GM23338 (cell line): ENCODE results near the gene BECN2. TPM values are rescaled to one million over a fixed set of nuclear protein-coding genes. Genes with fewer than 3 reads are reported as not detected.

Source experiments
- ATAC-seq: fragments of 200-7000 bp; cut with Tn5 transposase; 3 replicates; pipeline ENCODE4 v1.9.1; 2020
- DNase-seq: peaks from one replicate; pipeline ENCODE4 v3.0.0-alpha.2; 2015; ENCODE audit warnings: low spot score
- H2AFZ ChIP-seq: fragments of 200-600 bp; sonication (generic); 2 replicates; pipeline ENCODE4 v1.8.0; 2016; ENCODE audit warnings: antibody characterized with exemption, mild to moderate bottlenecking, moderate library complexity
- H3F3A ChIP-seq: fragments of 200-600 bp; sonication (generic); replicated peaks from 2 replicates; pipeline ENCODE4 v1.8.0; 2017; ENCODE audit warnings: antibody characterized with exemption, mixed run types, low read depth
- H3K27ac ChIP-seq: fragments of 200-600 bp; sonication (generic); 2 replicates; pipeline ENCODE4 v1.6.1; 2016; ENCODE audit warnings: low read depth
- H3K27me3 ChIP-seq: fragments of 200-600 bp; sonication (generic); 2 replicates; pipeline ENCODE4 v1.8.0; 2016; ENCODE audit warnings: mild to moderate bottlenecking, mixed run types, moderate library complexity; ENCODE audit not compliant: insufficient read depth
- H3K36me3 ChIP-seq: fragments of 200-600 bp; sonication (generic); 2 replicates; pipeline ENCODE4 v1.8.0; 2016; ENCODE audit warnings: mild to moderate bottlenecking; ENCODE audit not compliant: insufficient read depth
- H3K4me1 ChIP-seq: fragments of 200-600 bp; sonication (generic); 2 replicates; pipeline ENCODE4 v1.8.0; 2016; ENCODE audit warnings: mild to moderate bottlenecking, moderate library complexity; ENCODE audit not compliant: insufficient read depth
- H3K4me2 ChIP-seq: fragments of 200-600 bp; sonication (generic); 2 replicates; pipeline ENCODE4 v1.7.1; 2017; ENCODE audit warnings: mixed run types
- H3K4me3 ChIP-seq: fragments of 200-600 bp; sonication (generic); 2 replicates; pipeline ENCODE4 v1.6.1; 2016; ENCODE audit warnings: mixed run types
- H3K79me2 ChIP-seq: fragments of 200-600 bp; sonication (generic); replicated peaks from 2 replicates; pipeline ENCODE4 v1.8.0; 2017; ENCODE audit warnings: mild to moderate bottlenecking; ENCODE audit not compliant: insufficient read depth
- H3K9me2 ChIP-seq: fragments of 200-600 bp; sonication (generic); 2 replicates; pipeline ENCODE4 v1.8.0; 2017; ENCODE audit not compliant: insufficient read depth
- H4K20me1 ChIP-seq: fragments of 200-600 bp; sonication (generic); replicated peaks from 2 replicates; pipeline ENCODE4 v1.8.0; 2017; ENCODE audit warnings: mild to moderate bottlenecking; ENCODE audit not compliant: insufficient read depth
- H3K27ac Mint-ChIP-seq: 2 replicates; pipeline ENCODE4 v1.8.0; 2020; ENCODE audit warnings: inconsistent platforms, mild to moderate bottlenecking, moderate library complexity, mixed read lengths
- H3K27me3 Mint-ChIP-seq: 3 replicates; pipeline ENCODE4 v1.8.0; 2022; ENCODE audit warnings: low read depth, mild to moderate bottlenecking, moderate library complexity, mixed read lengths, inconsistent platforms; ENCODE audit not compliant: insufficient read depth, poor library complexity
- H3K36me3 Mint-ChIP-seq: 3 replicates; pipeline ENCODE4 v1.8.0; 2021; ENCODE audit warnings: low read depth, mild to moderate bottlenecking, inconsistent platforms, moderate library complexity, mixed read lengths
- H3K4me1 Mint-ChIP-seq: 3 replicates; pipeline ENCODE4 v1.8.0; 2020; ENCODE audit warnings: mild to moderate bottlenecking, inconsistent platforms, mixed read lengths
- H3K4me3 Mint-ChIP-seq: 3 replicates; pipeline ENCODE4 v1.8.0; 2021; ENCODE audit warnings: moderate library complexity, mild to moderate bottlenecking, inconsistent platforms, mixed read lengths
- H3K9me3 Mint-ChIP-seq: 3 replicates; pipeline ENCODE4 v1.8.0; 2020; ENCODE audit warnings: moderate library complexity, mild to moderate bottlenecking, inconsistent platforms, mixed read lengths
- CREB1 ChIP-seq: fragments of 250-450 bp; sonication (Bioruptor Pico); IDR thresholded peaks from 2 replicates; pipeline ENCODE4 v1.5.0; 2020; ENCODE audit warnings: low read depth, mild to moderate bottlenecking, moderate library complexity
- EZH2 ChIP-seq: fragments of 200-600 bp; sonication (generic); IDR thresholded peaks from one replicate; pipeline ENCODE4 v1.8.0; 2017; ENCODE audit warnings: antibody characterized with exemption, mild to moderate bottlenecking, low read depth; ENCODE audit not compliant: unreplicated experiment
- EZH2phosphoT487 ChIP-seq: fragments of 200-600 bp; sonication (generic); IDR thresholded peaks from one replicate; pipeline ENCODE4 v1.8.1; 2018; ENCODE audit warnings: antibody characterized with exemption; ENCODE audit not compliant: unreplicated experiment
- JUNB ChIP-seq: IDR thresholded peaks from one replicate; pipeline ENCODE4 v1.6.1; 2016; ENCODE audit warnings: antibody characterized with exemption; ENCODE audit not compliant: unreplicated experiment
- NANOG ChIP-seq: IDR thresholded peaks from 2 replicates; pipeline ENCODE4 v1.6.1; 2016; ENCODE audit warnings: antibody characterized with exemption, borderline replicate concordance
- POLR2AphosphoS5 ChIP-seq: IDR thresholded peaks from 2 replicates; pipeline ENCODE4 v1.6.1; 2016; ENCODE audit warnings: antibody characterized with exemption, low read depth
- STAT1 ChIP-seq: IDR thresholded peaks from one replicate; pipeline ENCODE4 v1.6.1; 2016; ENCODE audit warnings: antibody characterized with exemption; ENCODE audit not compliant: unreplicated experiment
- ZNF331 ChIP-seq: fragments of 250-450 bp; sonication (Bioruptor Pico); IDR thresholded peaks from 2 replicates; pipeline ENCODE4 v1.5.0; 2020; ENCODE audit warnings: low read depth, mild to moderate bottlenecking, moderate library complexity
- polyA plus RNA-seq: library from polyadenylated mRNA; unstranded; fragments of >200 nt; fragmentation: Nextera tagmentation; extraction: Ambion mirVana; gene quantifications from 2 replicates; pipeline ENCODE4 v1.2.1, GENCODE V29; 2016
- total RNA-seq: library from RNA; depleted of rRNA; stranded (reverse); fragments of >200 nt; shearing (Covaris generic); gene quantifications from 2 replicates; pipeline ENCODE4 v1.2.3, GENCODE V29; 2014
- TF ChIP-seq, protein P1 (sequence below), 2 experiments: fragments of 200-600 bp in 1 of 2; sonication (generic) in 1 of 2; conservative IDR thresholded peaks; 2 replicates each; pipeline versions ENCODE4 v1.5.1 to v1.6.1; 2016 to 2017; ENCODE audit warnings: antibody characterized with exemption in 2 of 2, low read depth in 2 of 2, mild to moderate bottlenecking in 2 of 2, moderate library complexity in 1 of 2
- TF ChIP-seq, protein P2 (sequence below): IDR thresholded peaks from one replicate; pipeline ENCODE4 v1.6.1; 2018; ENCODE audit warnings: antibody characterized with exemption; ENCODE audit not compliant: unreplicated experiment
- TF ChIP-seq, protein P3 (sequence below): IDR thresholded peaks from 2 replicates; pipeline ENCODE4 v1.6.1; 2016; ENCODE audit warnings: antibody characterized with exemption

BECN2 gene
- total and polyA plus RNA-seq, 2 experiments from 2014 or later: not detected

DNA sequence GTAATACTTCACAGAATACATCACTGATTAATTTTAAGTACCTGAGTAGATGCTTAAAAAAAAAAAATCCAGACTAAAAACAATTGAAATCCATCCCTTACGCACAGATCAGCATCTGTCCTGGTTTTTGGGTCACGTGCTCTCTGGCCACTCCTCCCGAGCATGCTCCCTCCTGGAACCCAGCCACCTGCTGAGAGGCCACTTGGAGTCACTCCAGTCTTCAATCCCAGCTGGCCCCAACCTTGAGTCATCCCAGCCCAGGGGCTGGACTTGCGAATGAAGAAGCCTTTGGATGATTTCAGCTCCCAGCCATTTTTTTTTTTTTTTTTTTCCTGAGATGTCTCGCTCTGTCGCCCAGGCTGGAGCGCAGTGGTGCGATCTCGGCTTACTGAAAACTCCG lies 32.5 kb downstream of the BECN2 start (continued):
- TF ChIP-seq, protein P1, sequence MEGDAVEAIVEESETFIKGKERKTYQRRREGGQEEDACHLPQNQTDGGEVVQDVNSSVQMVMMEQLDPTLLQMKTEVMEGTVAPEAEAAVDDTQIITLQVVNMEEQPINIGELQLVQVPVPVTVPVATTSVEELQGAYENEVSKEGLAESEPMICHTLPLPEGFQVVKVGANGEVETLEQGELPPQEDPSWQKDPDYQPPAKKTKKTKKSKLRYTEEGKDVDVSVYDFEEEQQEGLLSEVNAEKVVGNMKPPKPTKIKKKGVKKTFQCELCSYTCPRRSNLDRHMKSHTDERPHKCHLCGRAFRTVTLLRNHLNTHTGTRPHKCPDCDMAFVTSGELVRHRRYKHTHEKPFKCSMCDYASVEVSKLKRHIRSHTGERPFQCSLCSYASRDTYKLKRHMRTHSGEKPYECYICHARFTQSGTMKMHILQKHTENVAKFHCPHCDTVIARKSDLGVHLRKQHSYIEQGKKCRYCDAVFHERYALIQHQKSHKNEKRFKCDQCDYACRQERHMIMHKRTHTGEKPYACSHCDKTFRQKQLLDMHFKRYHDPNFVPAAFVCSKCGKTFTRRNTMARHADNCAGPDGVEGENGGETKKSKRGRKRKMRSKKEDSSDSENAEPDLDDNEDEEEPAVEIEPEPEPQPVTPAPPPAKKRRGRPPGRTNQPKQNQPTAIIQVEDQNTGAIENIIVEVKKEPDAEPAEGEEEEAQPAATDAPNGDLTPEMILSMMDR (conservative IDR thresholded peaks at IDR 0.05; ENCODE audit: low read depth in 2 of 2): no peak
- TF ChIP-seq EZH2: no peak
- no peak for TF ChIP-seq EZH2phosphoT487
- TF ChIP-seq POLR2AphosphoS5: no peak
- TF ChIP-seq JUNB: no peak
- no peak for TF ChIP-seq NANOG
- TF ChIP-seq ZNF331 (CRISPR knock-in tag): no peak
- no peak for TF ChIP-seq STAT1
- no peak for TF ChIP-seq CREB1 (CRISPR knock-in tag)
- TF ChIP-seq, protein P2, sequence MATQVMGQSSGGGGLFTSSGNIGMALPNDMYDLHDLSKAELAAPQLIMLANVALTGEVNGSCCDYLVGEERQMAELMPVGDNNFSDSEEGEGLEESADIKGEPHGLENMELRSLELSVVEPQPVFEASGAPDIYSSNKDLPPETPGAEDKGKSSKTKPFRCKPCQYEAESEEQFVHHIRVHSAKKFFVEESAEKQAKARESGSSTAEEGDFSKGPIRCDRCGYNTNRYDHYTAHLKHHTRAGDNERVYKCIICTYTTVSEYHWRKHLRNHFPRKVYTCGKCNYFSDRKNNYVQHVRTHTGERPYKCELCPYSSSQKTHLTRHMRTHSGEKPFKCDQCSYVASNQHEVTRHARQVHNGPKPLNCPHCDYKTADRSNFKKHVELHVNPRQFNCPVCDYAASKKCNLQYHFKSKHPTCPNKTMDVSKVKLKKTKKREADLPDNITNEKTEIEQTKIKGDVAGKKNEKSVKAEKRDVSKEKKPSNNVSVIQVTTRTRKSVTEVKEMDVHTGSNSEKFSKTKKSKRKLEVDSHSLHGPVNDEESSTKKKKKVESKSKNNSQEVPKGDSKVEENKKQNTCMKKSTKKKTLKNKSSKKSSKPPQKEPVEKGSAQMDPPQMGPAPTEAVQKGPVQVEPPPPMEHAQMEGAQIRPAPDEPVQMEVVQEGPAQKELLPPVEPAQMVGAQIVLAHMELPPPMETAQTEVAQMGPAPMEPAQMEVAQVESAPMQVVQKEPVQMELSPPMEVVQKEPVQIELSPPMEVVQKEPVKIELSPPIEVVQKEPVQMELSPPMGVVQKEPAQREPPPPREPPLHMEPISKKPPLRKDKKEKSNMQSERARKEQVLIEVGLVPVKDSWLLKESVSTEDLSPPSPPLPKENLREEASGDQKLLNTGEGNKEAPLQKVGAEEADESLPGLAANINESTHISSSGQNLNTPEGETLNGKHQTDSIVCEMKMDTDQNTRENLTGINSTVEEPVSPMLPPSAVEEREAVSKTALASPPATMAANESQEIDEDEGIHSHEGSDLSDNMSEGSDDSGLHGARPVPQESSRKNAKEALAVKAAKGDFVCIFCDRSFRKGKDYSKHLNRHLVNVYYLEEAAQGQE: no peak

DNA sequence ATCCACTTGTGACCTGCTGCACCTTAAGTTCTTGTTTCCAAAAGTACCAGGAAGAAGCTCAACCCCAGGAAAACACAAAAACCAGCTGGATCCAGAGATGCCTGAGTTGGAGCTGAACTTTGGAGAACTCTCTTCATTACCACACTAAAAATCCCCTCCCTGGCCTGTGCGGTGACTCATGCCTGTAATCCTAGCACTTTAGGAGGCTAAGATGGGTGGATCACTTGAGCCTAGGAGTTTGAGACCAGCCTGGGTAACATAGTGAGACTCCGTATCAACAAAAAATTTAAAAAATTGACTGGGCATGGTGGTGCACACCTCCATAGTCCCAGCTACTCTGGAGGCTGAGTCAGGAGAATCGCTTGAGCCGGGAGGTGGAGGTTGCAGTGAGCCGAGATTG lies 35.2 kb downstream of the BECN2 start:
- Histone ChIP-seq H3K4me2 (no peak overlapping the region), H3K27ac (no peak overlapping the region), H4K20me1 (no peaks in the 10 kb centered on the region), H3K4me3 (no peak overlapping the region), H3K4me1 (no peaks in the 10 kb centered on the region), H3K36me3 (no peaks in the 10 kb centered on the region), H3K9me2 (no peaks in the 10 kb centered on the region), H3K79me2 (no peaks in the 10 kb centered on the region), H3F3A (no peaks in the 10 kb centered on the region), H3K27me3 (no peaks in the 10 kb centered on the region), H2AFZ (no peak overlapping the region)
- Mint-ChIP-seq H3K27ac (no peak overlapping the region), H3K27me3 (peaks cover 3% of the 10 kb centered on the region), H3K36me3 (no peaks in the 10 kb centered on the region), H3K9me3 (no peaks in the 10 kb centered on the region; the same call in 2 of the 3 replicates), H3K4me3 (no peak overlapping the region), H3K4me1 (no peaks in the 10 kb centered on the region; the same call in 2 of the 3 replicates)
- DNase-seq: no peak
- ATAC-seq: no peak
- TF ChIP-seq ZNF331 (CRISPR knock-in tag): no peak
- no peak for TF ChIP-seq POLR2AphosphoS5
- TF ChIP-seq NANOG: no peak
- TF ChIP-seq STAT1: no peak
- TF ChIP-seq JUNB: no peak
- no peak for TF ChIP-seq EZH2
- TF ChIP-seq, protein P3, sequence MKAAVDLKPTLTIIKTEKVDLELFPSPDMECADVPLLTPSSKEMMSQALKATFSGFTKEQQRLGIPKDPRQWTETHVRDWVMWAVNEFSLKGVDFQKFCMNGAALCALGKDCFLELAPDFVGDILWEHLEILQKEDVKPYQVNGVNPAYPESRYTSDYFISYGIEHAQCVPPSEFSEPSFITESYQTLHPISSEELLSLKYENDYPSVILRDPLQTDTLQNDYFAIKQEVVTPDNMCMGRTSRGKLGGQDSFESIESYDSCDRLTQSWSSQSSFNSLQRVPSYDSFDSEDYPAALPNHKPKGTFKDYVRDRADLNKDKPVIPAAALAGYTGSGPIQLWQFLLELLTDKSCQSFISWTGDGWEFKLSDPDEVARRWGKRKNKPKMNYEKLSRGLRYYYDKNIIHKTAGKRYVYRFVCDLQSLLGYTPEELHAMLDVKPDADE: no peak
- TF ChIP-seq, protein P2: no peak
